ENCODE data around the gene GNAT2. TPM values are rescaled to one million over a fixed set of nuclear protein-coding genes. Genes with fewer than 3 reads are reported as not detected.
A peak's percentile ranks its signal among the peaks of the same experiment; 100 is the strongest.

GNAT2 gene
- total RNA-seq, 2 donors from 2014 or later, result 0.17 to 0.23 TPM

- peaks cover 69% of the 10 kb centered on the region for H3K4me1 Mint-ChIP-seq (ENCODE audit: low read depth)
- no peaks in the 10 kb centered on the region for H3K9me3 Mint-ChIP-seq
- ATAC-seq (replicated peaks in 1 of 2), result peak in 1 of 2 donors; percentile 19
- H3K27me3 Mint-ChIP-seq (ENCODE audit: low read depth), result no peaks in the 10 kb centered on the region
- DNase-seq, result no peak
- H3K4me3 Mint-ChIP-seq, result peak overlapping the region; percentile 91 to 98
- peak overlapping the region; percentile 84 for H3K27ac Mint-ChIP-seq
- H3K36me3 Mint-ChIP-seq (ENCODE audit: insufficient read depth in 2 of 2), result peaks cover 2% of the 10 kb centered on the region in 2 donors
These were observed 2.1 kb upstream of the GNAT2 start for GRCh38 chr1:109621379-109622136.

- peak; percentile 86 to 87 for ATAC-seq (replicated peaks in 1 of 2)
- peak overlapping the region; percentile 97 for H3K27ac Mint-ChIP-seq
- H3K4me1 Mint-ChIP-seq (ENCODE audit: low read depth), result peaks cover 76% of the 10 kb centered on the region
- DNase-seq, result peak; percentile 97 to 99
- H3K36me3 Mint-ChIP-seq (ENCODE audit: insufficient read depth in 2 of 2), result peaks cover 2% of the 10 kb centered on the region in 2 donors
- no peaks in the 10 kb centered on the region for H3K27me3 Mint-ChIP-seq (ENCODE audit: low read depth)
- no peaks in the 10 kb centered on the region for H3K9me3 Mint-ChIP-seq
- peak overlapping the region; percentile 91 to 98 for H3K4me3 Mint-ChIP-seq
These were observed 1.4 kb upstream of the GNAT2 start for GRCh38 chr1:109620841-109621286.

DNA sequence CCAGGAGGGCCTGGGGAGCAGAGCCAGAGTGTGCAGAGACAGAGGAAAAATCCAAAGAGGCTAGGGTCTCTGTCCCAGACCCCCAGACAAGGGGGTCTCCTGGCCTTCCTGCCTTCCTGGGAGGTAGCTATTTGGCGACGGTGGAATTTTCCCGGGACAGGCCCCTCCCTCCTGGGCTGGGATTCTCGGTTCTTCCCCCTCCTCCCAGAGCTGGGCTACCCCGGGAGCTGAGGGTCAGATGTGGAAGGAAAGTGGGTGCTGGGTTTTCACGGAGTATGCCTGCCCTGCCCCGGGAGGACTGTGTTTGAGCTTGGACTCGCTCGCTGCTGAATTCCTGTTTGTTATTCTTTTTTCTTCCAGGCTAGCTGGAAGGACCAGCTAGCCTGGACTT is 980 bp upstream of the GNAT2 start:
- H3K27me3 Mint-ChIP-seq (ENCODE audit: low read depth), result no peaks in the 10 kb centered on the region
- DNase-seq (no peak), ATAC-seq (replicated peaks in 1 of 2) (no peak)
- peaks cover 80% of the 10 kb centered on the region for H3K4me1 Mint-ChIP-seq (ENCODE audit: low read depth)
- peaks cover 2% of the 10 kb centered on the region in 2 donors for H3K36me3 Mint-ChIP-seq (ENCODE audit: insufficient read depth in 2 of 2)
- H3K4me3 Mint-ChIP-seq, result peak overlapping the region; percentile 91 to 98
- peak overlapping the region; percentile 97 for H3K27ac Mint-ChIP-seq
- H3K9me3 Mint-ChIP-seq, result no peaks in the 10 kb centered on the region

GRCh38 chr1:109618661-109619575 is 498 bp downstream of the GNAT2 start:
- H3K27me3 Mint-ChIP-seq (ENCODE audit: low read depth), result no peaks in the 10 kb centered on the region
- peak overlapping the region; percentile 91 to 98 for H3K4me3 Mint-ChIP-seq
- no peaks in the 10 kb centered on the region for H3K9me3 Mint-ChIP-seq
- DNase-seq (no peak), ATAC-seq (replicated peaks in 1 of 2) (no peak)
- H3K27ac Mint-ChIP-seq, result peak overlapping the region; percentile 97
- H3K4me1 Mint-ChIP-seq (ENCODE audit: low read depth), result peaks cover 70% of the 10 kb centered on the region
- peaks cover 2% of the 10 kb centered on the region in 2 donors for H3K36me3 Mint-ChIP-seq (ENCODE audit: insufficient read depth in 2 of 2)

DNA sequence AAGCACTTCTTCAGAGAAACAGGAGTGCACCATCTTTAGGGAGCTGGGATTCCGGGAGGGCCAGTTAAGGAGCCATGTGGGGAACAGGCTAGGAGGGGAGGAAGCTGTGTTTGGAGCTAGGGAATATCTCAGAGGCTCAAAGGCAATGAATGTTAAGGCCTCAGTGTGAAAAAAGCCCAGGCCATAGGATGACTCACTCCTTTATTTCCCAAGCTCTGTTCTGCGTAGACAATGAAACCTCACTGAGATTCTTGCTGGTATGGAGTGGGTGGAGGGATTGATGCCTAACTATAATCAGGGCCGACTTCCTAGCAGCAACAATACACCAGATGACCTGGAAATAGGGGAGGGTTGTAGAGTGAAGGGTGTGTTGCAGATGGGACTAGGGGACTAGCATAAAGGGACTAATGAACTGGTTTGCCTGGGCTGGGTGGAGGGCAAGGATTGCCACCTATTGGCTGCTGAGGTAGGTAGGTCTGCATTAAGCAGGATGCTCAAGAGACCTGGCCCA is 2.1 kb downstream of the GNAT2 start:
- H3K27me3 Mint-ChIP-seq (ENCODE audit: low read depth), result no peaks in the 10 kb centered on the region
- DNase-seq (no peak), ATAC-seq (replicated peaks in 1 of 2) (peak; percentile 16 to 23)
- peaks cover 2% of the 10 kb centered on the region in 2 donors for H3K36me3 Mint-ChIP-seq (ENCODE audit: insufficient read depth in 2 of 2)
- H3K27ac Mint-ChIP-seq, result no peak overlapping the region
- peaks cover 55% of the 10 kb centered on the region for H3K4me1 Mint-ChIP-seq (ENCODE audit: low read depth)
- H3K4me3 Mint-ChIP-seq, result peak overlapping the region in 1 of 2 donors; percentile 19
- H3K9me3 Mint-ChIP-seq, result no peaks in the 10 kb centered on the region

- ATAC-seq (replicated peaks in 1 of 2) (no peak), DNase-seq (no peak)
- Mint-ChIP-seq H3K27ac (peak overlapping the region; percentile 47), H3K27me3 (ENCODE audit: low read depth) (no peaks in the 10 kb centered on the region), H3K36me3 (ENCODE audit: insufficient read depth in 2 of 2) (peaks cover 2% of the 10 kb centered on the region in 2 donors), H3K4me1 (ENCODE audit: low read depth) (peaks cover 45% of the 10 kb centered on the region), H3K4me3 (peak overlapping the region in 1 of 2 donors; percentile 32), H3K9me3 (no peaks in the 10 kb centered on the region)
These were observed 3.0 kb downstream of the GNAT2 start for GRCh38 chr1:109616391-109616790.

- H3K4me3 Mint-ChIP-seq, result peak overlapping the region in 1 of 2 donors; percentile 32
- H3K36me3 Mint-ChIP-seq (ENCODE audit: insufficient read depth in 2 of 2), result peaks cover 2% of the 10 kb centered on the region in 2 donors
- H3K9me3 Mint-ChIP-seq, result no peaks in the 10 kb centered on the region
- ATAC-seq (replicated peaks in 1 of 2) (no peak), DNase-seq (no peak)
- no peaks in the 10 kb centered on the region for H3K27me3 Mint-ChIP-seq (ENCODE audit: low read depth)
- peak overlapping the region; percentile 47 for H3K27ac Mint-ChIP-seq
- peaks cover 41% of the 10 kb centered on the region for H3K4me1 Mint-ChIP-seq (ENCODE audit: low read depth)
These were observed 3.5 kb downstream of the GNAT2 start for GRCh38 chr1:109615879-109616278.

GRCh38 chr1:109613361-109614147 is 5.9 kb downstream of the GNAT2 start:
- Mint-ChIP-seq H3K36me3 (ENCODE audit: insufficient read depth in 2 of 2) (no peaks in the 10 kb centered on the region), H3K27me3 (ENCODE audit: low read depth) (no peaks in the 10 kb centered on the region), H3K4me1 (ENCODE audit: low read depth) (peaks cover 26% of the 10 kb centered on the region), H3K27ac (no peak overlapping the region), H3K9me3 (no peaks in the 10 kb centered on the region), H3K4me3 (no peak overlapping the region)
- no peak for DNase-seq
- no peak for ATAC-seq (replicated peaks in 1 of 2)

DNA sequence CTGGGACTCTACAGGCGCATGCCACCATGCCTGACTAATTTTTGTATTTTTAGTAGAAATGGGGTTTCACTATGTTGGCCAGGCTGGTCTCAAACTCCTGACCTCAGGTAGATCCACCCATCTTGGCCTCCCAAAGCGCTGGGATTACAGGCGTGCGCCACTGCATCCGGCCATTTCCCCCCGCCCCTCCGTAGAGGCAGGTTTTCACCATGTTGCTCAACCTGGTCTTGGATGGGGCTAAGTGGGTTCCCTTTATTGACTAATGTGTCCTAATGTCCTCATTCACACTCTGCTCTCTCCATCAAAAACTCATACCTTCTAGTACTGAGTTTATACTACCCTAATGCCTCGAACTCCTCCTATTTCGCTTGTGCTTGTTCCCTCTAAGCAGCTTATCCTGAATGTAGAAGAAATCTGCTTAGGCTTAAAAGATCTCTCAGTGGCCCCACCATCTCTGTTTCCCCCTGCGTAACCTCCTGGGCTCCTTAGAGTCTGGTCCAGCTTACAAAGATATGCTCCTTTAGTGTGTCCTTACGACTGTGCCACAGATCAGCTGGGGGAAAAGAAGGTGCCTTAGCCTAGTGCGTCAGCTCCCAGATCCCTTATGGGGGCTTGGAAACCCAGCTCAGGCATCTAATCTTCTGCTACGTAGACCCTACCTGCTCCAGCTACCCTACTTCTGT is 8.0 kb downstream of the GNAT2 start:
- DNase-seq, result no peak
- ATAC-seq (replicated peaks in 1 of 2), result no peak
- Mint-ChIP-seq H3K36me3 (ENCODE audit: insufficient read depth in 2 of 2) (no peaks in the 10 kb centered on the region), H3K4me3 (no peak overlapping the region), H3K9me3 (no peaks in the 10 kb centered on the region), H3K27me3 (ENCODE audit: low read depth) (no peaks in the 10 kb centered on the region), H3K4me1 (ENCODE audit: low read depth) (peaks cover 10% of the 10 kb centered on the region), H3K27ac (no peak overlapping the region)

- Mint-ChIP-seq H3K4me1 (ENCODE audit: low read depth) (peaks cover 3% of the 10 kb centered on the region), H3K9me3 (no peaks in the 10 kb centered on the region), H3K27me3 (ENCODE audit: low read depth) (no peaks in the 10 kb centered on the region), H3K36me3 (ENCODE audit: insufficient read depth in 2 of 2) (no peaks in the 10 kb centered on the region), H3K27ac (no peak overlapping the region), H3K4me3 (no peak overlapping the region)
- no peak for DNase-seq
- ATAC-seq (replicated peaks in 1 of 2), result no peak
These were observed 8.7 kb downstream of the GNAT2 start for GRCh38 chr1:109610609-109611307.

DNA sequence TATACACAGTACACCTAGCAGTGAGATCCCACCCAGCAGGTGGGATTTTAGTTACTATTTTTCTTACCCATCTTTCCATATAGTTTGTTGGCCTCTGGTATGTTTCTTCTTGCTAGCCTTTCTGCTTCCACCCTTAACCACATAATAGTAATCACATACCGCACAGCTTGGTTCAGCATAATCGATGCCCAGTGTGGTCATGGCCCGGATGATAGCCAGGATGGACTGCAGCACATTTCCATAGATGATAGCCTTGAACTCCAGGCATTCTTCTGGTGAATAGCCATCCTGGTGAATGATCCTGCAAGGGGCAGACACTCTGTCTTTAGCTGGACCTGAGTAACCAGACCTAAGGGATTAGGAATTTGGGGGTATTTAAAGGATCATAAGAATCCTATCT is 9.5 kb downstream of the GNAT2 start:
- ATAC-seq (replicated peaks in 1 of 2) (no peak), DNase-seq (no peak)
- H3K27ac Mint-ChIP-seq, result no peak overlapping the region
- no peaks in the 10 kb centered on the region for H3K9me3 Mint-ChIP-seq
- no peaks in the 10 kb centered on the region for H3K27me3 Mint-ChIP-seq (ENCODE audit: low read depth)
- no peaks in the 10 kb centered on the region for H3K4me1 Mint-ChIP-seq (ENCODE audit: low read depth)
- no peak overlapping the region for H3K4me3 Mint-ChIP-seq
- H3K36me3 Mint-ChIP-seq (ENCODE audit: insufficient read depth in 2 of 2), result no peaks in the 10 kb centered on the region

- no peak overlapping the region for H3K27ac Mint-ChIP-seq
- H3K4me1 Mint-ChIP-seq (ENCODE audit: low read depth), result no peaks in the 10 kb centered on the region
- DNase-seq, result no peak
- H3K9me3 Mint-ChIP-seq, result no peaks in the 10 kb centered on the region
- no peak for ATAC-seq (replicated peaks in 1 of 2)
- H3K4me3 Mint-ChIP-seq, result no peak overlapping the region
- H3K36me3 Mint-ChIP-seq (ENCODE audit: insufficient read depth in 2 of 2), result no peaks in the 10 kb centered on the region
- H3K27me3 Mint-ChIP-seq (ENCODE audit: low read depth), result no peaks in the 10 kb centered on the region
These were observed 14.0 kb downstream of the GNAT2 start for GRCh38 chr1:109605381-109605780.

Measured in activated T-cell treated with anti-CD3 and anti-CD28 coated beads, Interleukin-2, amount 50 U/mL, for 72 hours (primary cell).